ENCODE data around the gene GMDS.

GRCh38 chr6:1930356-1930755 is 315.0 kb downstream of the GMDS start:
- no peak for TF ChIP-seq POLR2A (IDR thresholded peaks at IDR 0.05)
- TF ChIP-seq CTCF (IDR thresholded peaks at IDR 0.05) = no peak
